Measurements from ENCODE around the gene RASA3. TPM values are rescaled to one million over a fixed set of nuclear protein-coding genes. Genes with fewer than 3 reads are reported as not detected.

RASA3 gene
- total and polyA plus RNA-seq, 2 of the 8 experiments (the other 6 are each of a cell fraction or from before 2014, with no cell fraction given) = 7.5 to 21.9 TPM

DNA sequence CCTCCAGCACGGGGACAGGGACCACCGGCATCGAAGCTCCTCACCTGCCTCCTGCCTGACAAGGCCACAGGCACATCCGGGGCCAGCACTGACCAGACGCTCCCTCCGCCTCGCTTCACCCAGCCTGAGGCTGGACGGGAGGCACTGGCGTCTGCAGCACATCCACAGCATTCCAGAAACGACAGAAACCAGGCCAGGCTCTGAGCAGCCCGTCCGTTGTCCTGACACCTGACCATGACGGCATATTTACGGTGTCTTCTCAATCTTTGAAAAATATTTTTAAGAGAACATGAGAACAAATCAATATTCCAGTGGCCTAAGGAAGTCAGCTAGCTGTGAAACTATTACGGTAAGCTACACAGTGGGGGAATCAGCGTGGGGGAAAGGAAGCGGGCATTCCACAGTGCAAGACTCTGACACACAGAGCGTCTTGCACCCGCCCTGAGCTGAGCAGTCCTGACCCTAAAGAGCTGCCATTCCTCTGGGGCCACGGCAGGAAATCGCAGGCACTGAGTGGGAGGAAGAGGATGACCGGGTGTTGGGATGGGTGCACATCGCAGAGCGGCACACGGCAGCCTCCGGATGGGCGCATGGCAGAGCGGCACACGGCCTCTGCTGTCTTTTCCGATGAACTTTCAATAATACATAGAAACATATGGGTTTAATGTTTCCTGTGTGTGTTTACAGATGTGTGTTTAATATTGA lies 26.8 kb downstream of the RASA3 start (continued):
- TF ChIP-seq, protein P1, sequence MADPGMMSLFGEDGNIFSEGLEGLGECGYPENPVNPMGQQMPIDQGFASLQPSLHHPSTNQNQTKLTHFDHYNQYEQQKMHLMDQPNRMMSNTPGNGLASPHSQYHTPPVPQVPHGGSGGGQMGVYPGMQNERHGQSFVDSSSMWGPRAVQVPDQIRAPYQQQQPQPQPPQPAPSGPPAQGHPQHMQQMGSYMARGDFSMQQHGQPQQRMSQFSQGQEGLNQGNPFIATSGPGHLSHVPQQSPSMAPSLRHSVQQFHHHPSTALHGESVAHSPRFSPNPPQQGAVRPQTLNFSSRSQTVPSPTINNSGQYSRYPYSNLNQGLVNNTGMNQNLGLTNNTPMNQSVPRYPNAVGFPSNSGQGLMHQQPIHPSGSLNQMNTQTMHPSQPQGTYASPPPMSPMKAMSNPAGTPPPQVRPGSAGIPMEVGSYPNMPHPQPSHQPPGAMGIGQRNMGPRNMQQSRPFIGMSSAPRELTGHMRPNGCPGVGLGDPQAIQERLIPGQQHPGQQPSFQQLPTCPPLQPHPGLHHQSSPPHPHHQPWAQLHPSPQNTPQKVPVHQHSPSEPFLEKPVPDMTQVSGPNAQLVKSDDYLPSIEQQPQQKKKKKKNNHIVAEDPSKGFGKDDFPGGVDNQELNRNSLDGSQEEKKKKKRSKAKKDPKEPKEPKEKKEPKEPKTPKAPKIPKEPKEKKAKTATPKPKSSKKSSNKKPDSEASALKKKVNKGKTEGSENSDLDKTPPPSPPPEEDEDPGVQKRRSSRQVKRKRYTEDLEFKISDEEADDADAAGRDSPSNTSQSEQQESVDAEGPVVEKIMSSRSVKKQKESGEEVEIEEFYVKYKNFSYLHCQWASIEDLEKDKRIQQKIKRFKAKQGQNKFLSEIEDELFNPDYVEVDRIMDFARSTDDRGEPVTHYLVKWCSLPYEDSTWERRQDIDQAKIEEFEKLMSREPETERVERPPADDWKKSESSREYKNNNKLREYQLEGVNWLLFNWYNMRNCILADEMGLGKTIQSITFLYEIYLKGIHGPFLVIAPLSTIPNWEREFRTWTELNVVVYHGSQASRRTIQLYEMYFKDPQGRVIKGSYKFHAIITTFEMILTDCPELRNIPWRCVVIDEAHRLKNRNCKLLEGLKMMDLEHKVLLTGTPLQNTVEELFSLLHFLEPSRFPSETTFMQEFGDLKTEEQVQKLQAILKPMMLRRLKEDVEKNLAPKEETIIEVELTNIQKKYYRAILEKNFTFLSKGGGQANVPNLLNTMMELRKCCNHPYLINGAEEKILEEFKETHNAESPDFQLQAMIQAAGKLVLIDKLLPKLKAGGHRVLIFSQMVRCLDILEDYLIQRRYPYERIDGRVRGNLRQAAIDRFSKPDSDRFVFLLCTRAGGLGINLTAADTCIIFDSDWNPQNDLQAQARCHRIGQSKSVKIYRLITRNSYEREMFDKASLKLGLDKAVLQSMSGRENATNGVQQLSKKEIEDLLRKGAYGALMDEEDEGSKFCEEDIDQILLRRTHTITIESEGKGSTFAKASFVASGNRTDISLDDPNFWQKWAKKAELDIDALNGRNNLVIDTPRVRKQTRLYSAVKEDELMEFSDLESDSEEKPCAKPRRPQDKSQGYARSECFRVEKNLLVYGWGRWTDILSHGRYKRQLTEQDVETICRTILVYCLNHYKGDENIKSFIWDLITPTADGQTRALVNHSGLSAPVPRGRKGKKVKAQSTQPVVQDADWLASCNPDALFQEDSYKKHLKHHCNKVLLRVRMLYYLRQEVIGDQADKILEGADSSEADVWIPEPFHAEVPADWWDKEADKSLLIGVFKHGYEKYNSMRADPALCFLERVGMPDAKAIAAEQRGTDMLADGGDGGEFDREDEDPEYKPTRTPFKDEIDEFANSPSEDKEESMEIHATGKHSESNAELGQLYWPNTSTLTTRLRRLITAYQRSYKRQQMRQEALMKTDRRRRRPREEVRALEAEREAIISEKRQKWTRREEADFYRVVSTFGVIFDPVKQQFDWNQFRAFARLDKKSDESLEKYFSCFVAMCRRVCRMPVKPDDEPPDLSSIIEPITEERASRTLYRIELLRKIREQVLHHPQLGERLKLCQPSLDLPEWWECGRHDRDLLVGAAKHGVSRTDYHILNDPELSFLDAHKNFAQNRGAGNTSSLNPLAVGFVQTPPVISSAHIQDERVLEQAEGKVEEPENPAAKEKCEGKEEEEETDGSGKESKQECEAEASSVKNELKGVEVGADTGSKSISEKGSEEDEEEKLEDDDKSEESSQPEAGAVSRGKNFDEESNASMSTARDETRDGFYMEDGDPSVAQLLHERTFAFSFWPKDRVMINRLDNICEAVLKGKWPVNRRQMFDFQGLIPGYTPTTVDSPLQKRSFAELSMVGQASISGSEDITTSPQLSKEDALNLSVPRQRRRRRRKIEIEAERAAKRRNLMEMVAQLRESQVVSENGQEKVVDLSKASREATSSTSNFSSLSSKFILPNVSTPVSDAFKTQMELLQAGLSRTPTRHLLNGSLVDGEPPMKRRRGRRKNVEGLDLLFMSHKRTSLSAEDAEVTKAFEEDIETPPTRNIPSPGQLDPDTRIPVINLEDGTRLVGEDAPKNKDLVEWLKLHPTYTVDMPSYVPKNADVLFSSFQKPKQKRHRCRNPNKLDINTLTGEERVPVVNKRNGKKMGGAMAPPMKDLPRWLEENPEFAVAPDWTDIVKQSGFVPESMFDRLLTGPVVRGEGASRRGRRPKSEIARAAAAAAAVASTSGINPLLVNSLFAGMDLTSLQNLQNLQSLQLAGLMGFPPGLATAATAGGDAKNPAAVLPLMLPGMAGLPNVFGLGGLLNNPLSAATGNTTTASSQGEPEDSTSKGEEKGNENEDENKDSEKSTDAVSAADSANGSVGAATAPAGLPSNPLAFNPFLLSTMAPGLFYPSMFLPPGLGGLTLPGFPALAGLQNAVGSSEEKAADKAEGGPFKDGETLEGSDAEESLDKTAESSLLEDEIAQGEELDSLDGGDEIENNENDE (IDR thresholded peaks at IDR 0.05; ENCODE audit: insufficient replicate concordance, low read length) = no peak
- TF ChIP-seq JUND (IDR thresholded peaks at IDR 0.05; ENCODE audit: low read length) (no peak), SIX5 (IDR thresholded peaks at IDR 0.05; ENCODE audit: low read depth, low read length) (no peak), TCF12 (IDR thresholded peaks at IDR 0.05; ENCODE audit: low read depth, low read length) (no peak), SP1 (IDR thresholded peaks at IDR 0.05; ENCODE audit: low read depth, low read length) (no peak), SUZ12 (IDR thresholded peaks at IDR 0.05; ENCODE audit: low read length) (no peak), POLR2AphosphoS5 (IDR thresholded peaks at IDR 0.05; ENCODE audit: low read depth, low read length) (no peak), KDM1A (IDR thresholded peaks at IDR 0.05; ENCODE audit: borderline replicate concordance, low read length) (no peak), KDM5A (IDR thresholded peaks at IDR 0.05; ENCODE audit: low read length) (no peak)
